ENCODE results near the gene JADE1.
A peak's percentile ranks its signal among the peaks of the same experiment; 100 is the strongest.

Gene JADE1

DNA sequence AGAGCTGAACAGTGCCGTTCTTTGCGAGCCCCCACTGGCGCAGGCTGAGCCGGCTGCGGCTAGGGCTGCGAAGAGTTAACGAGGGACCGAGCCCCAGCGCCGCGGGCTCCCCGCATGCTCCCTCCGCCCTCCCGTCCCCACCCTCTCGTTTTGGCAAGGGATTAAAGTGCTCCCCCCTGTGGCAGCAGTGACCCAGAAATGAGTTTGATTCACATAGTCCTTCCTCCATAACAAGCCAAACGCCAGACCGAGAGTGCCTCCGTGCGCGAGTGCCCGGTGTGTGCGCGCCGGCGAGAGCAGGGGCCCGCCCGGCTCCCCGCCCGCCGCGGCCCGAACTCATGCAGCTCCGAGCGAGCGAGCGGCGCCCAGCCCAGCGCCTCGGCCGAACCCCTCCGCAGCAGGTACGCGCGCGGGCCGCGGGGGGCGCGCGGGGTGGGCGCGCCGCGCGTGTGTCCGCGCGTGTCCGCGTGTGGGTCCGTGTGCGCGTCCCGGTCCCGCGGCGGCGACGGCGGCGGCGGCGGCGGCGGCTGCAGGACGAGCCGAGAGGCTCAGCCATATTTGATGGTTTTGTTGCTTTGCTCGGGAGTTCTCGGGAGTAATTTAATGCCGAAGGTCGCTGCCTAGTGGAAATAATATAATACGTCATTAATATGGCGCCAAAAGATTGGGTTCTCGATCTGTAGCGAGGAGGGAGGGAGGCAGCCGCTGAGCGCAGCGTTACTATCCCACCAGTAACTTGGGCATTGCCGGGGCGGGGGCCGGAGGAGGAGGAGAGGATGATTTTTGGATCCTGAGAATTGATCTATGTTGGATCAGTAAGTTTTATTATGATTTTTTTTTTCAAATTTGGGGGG, at the start of gene JADE1:
JADE1 (plus strand) TSS at position 224 of the 854 bp plus-strand sequence. CDS start 22,059 bp downstream, outside the sequence.
- DNase-seq, result peak; percentile 47

DNA sequence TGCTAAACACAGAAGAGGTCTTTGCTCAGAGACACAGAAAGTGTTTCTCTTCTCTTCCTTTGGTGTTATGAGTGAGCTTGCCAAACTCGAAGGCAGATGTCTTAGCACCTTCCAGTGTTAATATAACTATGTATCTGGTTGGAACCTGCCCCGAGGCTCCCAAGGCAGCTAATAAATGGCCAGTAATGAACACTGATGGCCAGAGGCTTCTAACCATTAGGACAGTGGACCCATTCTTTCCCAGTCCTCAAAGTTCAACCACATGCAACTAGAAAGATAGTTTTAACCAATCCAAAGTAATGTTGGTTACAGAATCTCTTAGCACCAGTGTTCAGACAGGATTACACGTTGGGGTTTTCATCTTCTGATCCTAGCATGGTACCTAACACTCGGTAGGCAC, 42.7 kb upstream of the JADE1 start:
- no peak for DNase-seq

- DNase-seq, result no peak
These were observed 41.0 kb upstream of the JADE1 start for GRCh38 chr4:128768373-128768996.

DNA sequence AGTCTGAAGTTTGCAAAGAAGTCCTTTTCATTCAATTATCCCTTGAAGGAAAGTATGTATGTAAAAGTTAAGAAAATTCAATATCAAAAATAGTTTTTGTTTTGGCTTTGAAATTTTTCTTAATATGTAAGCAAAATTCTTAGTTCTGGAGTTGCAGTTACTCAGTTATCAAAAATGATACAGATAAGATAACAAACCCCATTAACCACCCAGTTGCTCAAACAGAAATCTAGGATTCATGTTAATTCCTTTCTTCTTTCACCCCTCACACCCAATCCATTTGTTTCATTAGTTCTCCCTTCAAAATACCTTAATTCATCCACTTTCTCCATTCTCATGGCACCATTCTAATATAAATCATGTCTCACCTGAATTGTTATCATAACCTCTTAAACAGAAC, 40.5 kb upstream of the JADE1 start:
- no peak for DNase-seq

DNA sequence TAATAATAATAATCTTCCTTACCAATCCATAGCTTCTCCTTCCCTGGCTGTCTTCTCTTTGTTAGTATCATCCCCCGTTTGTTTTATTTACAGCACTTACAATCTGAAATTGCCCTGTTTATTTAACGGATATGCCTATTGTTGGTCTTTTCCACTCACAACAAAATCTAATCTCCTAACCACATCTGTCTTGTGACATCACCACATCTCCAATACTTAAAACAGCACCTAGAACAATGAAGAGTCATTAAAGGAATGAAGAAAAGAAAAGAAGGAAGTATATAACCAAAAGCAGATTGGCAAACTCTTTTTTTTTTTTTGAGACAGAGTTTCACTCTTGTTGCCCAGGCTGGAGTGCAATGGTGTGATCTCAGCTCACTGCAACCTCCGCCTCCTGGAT, 38.7 kb upstream of the JADE1 start:
- no peak for DNase-seq

- no peak for DNase-seq
These were observed 34.0 kb upstream of the JADE1 start for GRCh38 chr4:128775477-128775876.

DNA sequence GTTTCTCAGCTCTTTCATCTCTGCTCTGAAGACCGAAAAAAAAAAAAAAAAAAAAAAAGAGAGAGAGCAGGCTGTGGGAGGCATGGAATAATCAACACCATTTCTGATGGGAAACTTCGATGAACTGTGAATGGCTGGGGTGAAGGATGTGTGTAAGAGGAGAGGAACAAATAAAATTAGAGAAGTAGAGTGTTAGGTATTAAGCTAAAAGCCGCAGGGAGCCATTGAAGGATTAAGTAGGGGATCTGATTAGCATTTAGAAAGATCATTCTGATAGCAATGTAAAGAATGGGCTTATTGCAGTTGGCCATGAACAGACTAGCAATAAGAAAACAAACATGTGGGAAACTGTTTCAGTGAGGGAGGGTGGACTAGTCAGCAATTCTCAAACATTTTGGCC, 33.6 kb upstream of the JADE1 start:
- DNase-seq, result no peak

DNA sequence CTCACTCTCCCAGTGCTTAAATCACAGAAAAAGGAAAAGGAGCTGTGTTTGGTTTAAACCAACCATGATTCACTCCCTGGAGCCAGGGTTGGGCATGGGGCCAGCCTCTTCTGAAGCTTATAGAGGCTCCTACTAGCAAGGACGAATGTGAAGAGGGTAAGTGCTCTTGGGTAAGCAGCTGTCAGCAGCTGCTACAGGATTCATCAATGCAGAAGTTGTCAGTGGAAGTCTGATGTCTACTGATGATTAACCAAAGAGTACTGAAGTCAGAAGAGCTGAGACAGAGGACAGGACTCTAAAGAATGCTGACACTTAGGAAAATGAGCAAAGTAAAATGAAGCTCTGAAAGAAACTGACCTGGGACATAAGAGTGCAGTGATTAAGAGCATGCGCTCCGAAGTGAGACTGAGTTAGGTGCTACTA, 32.7 kb upstream of the JADE1 start:
- DNase-seq, result no peak

DNA sequence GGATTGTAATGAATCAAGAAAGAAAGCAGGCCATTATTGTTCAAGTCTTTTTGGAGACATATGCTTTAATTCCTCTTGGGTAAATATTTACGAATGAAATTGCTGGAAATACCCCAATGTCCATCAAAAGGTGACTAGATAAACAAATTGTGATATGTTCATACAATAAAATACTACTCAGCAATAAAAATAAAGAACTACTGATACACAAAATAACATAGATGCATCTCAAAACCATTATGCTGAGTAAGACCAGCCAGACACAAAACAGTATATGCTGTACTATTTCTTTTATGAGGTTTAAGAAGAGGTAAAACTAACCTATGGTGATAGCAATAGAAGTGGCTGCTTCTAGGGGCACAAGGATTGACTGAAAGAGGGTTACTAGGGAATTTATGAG, 28.8 kb upstream of the JADE1 start:
- DNase-seq, result no peak

GRCh38 chr4:128782076-128782715, 27.3 kb upstream of the JADE1 start:
- no peak for DNase-seq

GRCh38 chr4:128782875-128783614, 26.5 kb upstream of the JADE1 start:
- DNase-seq, result no peak

GRCh38 chr4:128787509-128788311, 21.8 kb upstream of the JADE1 start:
- no peak for DNase-seq

DNA sequence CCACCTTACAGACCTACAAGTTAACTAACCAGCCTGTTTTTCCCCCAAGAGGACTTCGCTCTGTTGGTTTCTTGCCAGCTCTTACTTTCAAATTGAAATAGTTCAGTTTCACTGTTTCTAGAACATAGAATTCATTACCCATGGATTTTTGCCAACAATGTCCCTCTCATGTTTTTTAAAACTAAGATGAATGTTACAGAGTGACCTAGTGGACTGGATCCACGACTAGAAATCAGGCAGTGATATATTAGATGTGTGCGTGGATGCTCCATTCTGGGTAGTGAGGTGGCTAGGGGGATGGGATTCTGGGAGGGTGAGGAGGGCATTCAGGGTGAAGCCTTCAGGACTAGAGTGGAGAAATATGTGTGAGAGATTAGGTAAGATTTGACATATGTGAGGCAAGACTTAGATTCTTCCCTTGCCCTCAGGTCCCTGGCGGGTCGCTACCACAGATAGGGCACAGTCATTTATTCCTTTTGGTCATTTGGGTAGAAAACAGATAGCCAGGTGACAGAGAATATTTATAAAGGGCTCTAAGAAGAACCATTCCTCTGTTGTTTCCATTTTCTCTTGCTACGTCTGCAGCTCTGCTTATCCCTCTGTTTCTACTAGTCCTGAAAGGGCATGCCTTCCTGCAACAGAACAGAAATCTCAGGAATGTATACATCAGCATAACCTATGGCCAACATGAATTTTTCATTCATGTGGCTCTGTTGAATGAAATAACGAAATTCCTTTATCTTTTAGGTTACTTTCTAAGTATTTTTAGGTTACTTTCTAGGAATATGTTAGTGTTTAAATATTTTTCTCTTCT, 15.4 kb upstream of the JADE1 start:
- DNase-seq, result no peak

- DNase-seq, result no peak
These were observed 12.6 kb upstream of the JADE1 start for GRCh38 chr4:128796934-128797333.

GRCh38 chr4:128800284-128800683, 9.2 kb upstream of the JADE1 start:
- no peak for DNase-seq

DNA sequence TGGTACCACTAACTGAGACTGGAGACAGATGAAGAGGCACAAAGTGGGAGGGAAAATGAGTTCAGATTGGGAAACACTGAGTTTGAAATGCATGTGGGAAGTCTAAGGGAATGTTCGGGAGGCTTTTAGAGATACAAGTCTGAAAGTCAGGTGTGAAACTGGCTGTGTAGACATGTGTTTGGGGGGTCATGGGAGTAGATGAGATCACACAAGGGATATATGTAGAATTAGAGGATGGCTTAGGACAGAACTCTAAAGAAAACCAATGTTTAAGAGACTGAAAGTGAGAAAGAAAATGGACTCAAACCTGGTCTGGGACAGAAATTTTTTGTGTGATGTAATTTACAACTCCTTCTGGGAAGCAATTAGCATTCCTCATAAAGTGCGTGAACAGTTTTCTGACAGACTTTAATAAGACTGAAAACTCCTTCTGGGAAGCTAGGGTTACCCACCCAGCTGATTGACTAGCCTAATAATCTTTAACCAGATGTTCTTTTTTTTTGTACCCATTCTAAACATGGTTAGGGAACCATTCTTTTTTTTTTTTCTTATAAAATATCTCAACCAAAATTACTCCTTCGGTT, 8.7 kb upstream of the JADE1 start:
- DNase-seq, result no peak

GRCh38 chr4:128802680-128803628, 6.5 kb upstream of the JADE1 start:
- no peak for DNase-seq

GRCh38 chr4:128803783-128804182, 5.7 kb upstream of the JADE1 start:
- no peak for DNase-seq

DNA sequence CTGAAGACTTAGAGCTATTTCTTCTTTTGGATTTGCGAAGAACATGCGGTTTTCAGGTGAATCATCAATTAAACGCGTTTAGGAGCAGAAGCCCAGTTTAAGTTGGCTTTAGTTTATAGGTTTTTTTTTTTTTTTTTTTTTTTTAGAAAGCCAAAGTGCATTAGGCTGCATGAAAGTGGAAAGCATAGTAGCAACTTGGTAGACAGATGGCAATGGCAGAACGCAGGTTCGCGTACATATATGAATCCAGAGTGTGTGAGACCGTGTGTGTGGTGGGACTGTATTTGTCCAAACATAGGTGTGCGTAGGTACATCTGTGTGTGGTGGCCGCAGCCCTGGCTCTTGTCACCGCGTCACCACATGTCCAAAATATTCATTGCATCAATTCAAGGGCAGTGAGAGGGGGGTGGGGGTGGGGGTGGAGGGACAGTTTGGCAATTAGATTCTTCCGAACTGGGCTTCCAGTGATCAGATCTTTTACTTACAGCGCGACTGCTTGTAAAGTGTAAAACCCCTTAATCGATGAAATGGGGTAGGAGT, 901 bp downstream of the JADE1 start:
- DNase-seq, result no peak

Measured in NCI-H2081 treated with DMSO at 0.1 percent for 48 hours (cell line).